Effector CD8-positive, alpha-beta T cell (primary cell): ENCODE results near the gene HSF2BP.
"Not testable (repeated sequence)": the region's sequence is repeated elsewhere in the genome, so short reads cannot be mapped to it uniquely, and the experiment has no call there.

Experiments used
- DNase-seq: peaks from one replicate; lab custom pipeline; 2025; lab: John Stamatoyannopoulos, UW

The HSF2BP gene

DNA sequence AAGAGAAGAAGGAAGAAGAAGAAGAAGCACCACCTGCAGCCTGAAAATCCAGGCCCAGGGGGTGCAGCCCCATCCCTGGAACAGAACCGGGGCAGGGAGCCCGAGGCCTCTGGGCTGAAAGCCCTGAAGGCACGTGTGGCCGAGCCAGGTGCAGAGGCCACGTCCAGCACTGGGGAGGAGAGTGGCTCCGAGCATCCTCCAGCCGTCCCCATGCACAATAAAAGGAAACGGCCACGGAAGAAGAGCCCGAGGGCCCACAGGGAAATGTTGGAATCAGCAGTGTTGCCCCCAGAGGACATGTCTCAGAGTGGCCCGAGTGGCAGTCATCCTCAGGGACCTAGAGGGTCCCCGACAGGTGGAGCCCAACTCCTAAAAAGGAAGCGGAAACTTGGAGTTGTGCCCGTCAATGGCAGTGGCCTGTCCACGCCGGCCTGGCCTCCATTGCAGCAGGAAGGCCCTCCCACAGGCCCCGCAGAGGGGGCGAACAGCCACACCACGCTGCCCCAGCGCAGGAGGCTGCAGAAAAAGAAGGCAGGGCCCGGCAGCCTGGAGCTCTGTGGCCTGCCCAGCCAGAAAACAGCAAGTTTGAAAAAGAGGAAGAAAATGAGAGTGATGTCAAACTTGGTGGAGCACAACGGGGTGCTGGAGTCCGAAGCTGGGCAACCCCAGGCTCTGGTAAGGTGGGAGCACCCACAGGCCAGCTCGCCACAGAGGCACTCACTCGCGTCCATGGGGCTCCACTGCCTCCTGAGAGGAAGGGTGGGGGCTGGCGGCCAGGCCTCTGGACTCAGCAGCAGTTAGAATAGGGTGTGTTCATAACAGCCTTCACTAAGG lies 28.5 kb upstream of the HSF2BP start:
- no peak for DNase-seq

DNA sequence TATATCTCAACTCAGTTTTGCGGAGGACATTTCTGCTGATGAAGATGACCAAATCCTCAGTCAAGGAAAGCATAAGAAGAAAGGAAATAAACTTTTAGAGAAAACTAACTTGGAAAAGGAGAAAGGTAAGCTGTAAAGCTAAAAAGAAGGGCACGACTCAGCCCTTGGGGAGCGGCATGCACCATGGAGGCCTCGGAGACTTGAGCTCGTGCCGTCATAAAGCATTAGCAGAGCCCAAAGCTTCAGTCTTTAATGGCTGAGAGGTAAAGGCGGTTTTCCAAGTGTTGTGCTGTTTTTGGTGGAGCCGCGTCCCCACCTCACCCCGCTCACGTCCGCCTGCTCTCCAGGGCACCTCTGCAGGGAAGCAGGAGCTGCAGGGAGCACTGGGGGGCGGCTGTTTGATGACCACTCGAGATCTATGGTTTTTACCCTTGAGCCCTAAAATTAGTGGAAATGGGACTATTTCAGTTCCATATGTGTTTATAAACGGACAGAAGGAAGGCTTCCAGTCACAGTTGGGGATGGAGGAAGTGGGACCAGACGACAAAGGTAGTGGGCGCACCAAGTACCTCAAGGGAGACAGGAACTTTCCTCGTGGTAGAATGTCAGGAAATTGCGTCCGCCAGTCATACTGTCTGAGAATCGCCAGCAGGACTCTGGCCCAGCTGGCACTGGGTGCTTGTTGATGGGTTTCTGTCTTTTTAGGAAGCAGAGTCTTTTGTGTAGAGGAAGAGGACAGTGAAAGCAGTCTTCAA lies 27.7 kb upstream of the HSF2BP start:
- DNase-seq, result no peak

DNA sequence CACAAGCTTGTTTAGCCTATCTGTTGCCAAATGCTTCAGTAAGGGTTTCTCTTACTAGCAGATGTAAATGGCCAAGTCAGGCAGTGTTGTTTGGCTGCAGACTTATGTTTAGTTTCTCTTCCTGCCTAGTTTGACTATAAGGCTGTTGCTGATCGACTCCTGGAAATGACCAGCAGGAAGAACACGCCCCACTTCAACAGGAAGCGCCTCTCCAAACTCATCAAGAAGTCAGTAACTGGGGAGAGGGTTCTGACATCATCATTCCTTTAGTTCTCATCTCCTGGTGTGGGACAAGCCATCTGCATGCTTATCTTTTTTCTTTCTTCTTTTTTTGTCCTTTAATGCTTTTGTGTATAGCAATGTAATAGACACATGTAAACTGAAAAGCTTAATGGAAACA lies 25.1 kb upstream of the HSF2BP start:
- DNase-seq, result no peak

DNA sequence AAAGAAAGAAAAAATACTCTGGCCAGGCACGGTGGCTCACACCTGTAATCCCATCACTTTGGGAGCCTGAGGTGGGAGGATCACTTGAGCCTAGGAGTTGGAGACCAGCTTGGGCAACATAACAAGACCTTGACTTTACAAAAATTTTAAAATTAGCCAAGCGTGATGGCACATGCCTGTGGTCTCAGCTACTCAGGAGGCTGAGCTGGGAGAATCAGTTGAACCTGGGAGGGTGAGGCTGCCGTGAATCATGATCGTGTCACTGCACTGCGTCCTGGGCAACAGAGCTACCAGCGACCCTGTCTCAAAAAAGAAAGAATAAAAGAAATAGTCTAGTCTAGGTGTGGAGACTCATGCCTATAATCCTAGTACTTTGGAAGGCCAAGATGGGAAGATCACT lies 22.4 kb upstream of the HSF2BP start:
- DNase-seq, result no peak

DNA sequence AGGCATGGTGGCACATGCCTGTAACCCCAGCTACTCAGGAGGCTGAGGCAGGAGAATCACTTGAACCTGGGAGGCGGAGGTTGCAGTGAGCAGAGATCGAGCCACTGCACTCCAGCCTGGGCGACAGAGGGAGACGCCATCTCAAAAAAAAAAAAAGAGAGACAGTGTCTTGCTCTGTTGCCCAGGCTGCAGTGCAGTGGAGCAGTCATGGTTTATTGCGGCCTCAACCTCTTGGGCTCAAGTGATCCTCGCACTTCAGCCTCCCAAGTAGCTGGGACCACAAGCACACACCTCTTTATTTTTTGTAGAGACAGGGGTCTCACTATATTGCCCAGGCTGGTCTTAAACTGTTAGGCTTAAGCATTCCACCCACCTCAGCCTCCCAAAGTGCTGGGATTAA lies 21.1 kb upstream of the HSF2BP start:
- not testable (repeated sequence) for DNase-seq

DNA sequence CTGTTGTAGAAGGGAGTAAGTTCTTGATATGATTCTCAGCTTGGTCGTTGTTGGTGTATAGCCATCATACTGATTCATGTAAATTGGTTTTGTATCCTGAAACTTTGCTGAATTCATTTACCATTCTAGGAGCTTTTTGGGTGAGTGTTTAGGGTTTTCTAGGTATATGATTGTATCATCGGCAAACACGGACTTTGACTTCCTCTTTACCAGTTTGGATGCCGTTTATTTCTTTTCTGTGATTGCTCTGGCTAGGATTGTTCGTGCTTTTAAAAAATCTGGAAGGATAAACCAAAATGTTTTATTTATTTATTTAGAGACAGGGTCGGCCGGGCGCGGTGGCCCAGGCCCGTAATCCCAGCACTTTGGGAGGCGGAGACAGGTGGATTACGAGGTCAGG lies 20.7 kb upstream of the HSF2BP start:
- no peak for DNase-seq

DNA sequence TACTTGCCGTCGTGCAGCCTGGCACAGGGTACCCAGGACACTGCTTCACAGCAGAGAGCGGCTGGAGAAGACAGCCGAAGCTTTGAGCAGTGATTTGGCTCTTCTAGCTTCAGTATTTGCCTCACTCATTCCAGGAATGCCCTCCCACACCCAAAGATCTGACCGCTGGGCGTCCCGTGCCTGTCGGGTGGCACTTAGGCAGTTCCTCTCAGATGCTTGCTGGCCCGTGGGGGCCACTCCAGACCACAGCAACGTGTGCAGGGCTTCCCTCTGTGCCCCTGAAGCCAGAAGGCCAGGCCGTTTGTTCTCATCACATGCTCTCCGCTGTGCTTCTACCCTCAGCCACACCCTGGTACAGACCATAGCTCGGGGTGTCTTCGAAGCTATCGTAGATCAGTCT lies 17.1 kb upstream of the HSF2BP start:
- no peak for DNase-seq

DNA sequence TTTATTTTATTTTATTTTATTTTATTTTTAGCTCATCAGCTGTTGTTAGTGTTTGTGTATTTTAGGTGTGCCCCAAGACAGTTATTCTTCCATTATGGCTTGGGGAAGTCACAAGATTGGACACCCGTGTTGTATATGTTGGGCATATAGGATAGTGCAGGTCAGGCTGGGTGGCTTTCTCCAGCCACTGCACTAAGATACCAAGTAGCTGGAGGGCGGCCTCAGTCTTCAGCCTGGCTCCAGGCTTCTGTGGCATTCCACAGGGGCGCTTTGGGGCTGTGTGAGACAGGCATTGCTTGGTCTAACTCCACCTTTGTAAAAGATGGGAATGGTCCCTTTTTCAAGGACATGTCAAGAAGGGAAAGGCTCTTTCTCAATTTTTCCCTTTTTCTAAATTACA lies 16.6 kb upstream of the HSF2BP start:
- DNase-seq, result no peak

DNA sequence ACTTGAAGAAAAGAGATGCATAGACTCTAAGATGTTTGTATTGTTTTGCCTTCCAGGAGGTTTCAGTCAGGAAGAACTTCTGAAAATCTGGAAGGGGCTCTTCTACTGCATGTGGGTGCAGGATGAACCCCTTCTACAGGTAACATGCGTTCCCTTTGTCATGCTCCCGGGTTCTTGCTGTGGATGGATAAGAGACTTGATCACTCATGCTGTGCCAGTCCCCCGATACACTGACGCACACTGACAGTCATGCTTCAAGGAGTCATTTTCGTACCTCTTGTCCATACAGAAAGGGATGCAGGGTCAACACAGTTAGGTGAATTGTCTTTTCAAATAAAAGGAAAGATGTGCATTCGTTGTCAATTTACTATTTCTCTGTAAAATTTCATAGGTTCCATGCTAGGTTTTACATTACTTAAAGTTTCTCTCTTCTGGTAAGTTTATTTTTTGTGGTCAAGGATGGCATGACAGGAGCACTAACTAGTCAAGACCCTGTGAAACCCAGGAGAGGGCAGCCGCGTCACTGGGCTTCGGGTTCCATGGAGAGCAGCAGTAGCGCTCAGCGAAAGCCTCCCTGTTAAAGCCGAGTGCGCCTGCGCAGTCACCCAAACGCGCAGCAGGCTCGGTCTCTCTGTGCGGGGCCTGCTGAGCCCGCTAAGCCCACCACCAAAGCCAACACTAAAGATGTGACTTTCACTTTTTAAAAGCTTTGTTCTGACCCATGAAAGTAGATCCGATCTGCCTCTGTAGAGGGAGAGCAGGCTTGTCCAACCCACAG lies 10.7 kb upstream of the HSF2BP start:
- no peak for DNase-seq

DNA sequence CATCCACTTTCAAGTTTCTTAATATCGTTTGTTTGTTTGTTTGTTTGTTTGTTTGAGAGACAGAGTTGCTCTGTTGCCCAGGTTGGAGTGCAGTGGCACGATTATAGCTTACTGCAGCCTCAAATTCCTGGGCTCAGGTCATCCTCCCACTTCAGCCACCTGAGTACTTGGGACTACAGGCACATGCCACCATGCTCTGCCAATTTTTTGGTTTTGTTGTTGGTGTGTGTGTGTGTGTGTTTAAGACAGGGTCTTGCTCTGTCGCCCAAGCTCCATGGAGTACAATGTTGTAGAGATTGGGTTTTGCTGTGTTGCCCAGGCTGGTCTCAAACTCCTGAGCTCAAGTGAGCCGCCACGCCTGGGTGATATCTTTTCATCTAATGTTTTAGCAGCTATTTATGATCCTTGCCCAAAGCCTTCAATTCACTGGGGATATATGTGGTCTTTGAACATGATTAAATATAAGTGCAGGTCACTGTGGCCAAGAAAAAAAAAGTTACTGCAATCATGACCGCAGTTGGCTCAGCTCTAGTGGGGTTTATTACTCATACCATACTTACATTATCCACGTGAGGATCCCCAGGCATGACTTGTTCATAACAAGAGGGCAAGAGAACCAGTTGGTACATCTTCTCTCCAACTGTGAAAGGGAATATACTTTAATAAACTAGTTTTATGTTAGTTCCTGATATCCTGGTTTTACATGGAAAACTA lies 8.1 kb upstream of the HSF2BP start:
- no peak for DNase-seq

DNA sequence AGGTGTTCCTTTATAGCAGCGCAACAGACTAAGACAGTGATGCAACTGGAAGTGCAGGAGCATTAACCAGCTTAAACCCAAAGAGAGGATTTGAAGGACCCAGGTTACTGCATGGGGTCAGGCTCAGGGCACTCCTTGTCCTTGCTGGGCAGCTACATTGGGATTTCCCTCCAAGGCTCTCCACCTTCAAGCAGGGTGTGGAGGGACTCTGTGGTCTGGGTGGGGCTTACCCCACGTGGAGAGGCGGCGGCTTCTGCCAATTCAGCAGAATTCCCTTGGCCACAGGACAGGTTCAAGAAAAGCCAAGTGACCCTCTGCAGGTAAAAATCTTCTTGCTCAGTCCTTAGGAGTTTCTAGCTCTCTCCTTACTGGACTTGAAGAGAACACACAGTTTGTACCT lies 6.6 kb upstream of the HSF2BP start:
- no peak for DNase-seq

DNA sequence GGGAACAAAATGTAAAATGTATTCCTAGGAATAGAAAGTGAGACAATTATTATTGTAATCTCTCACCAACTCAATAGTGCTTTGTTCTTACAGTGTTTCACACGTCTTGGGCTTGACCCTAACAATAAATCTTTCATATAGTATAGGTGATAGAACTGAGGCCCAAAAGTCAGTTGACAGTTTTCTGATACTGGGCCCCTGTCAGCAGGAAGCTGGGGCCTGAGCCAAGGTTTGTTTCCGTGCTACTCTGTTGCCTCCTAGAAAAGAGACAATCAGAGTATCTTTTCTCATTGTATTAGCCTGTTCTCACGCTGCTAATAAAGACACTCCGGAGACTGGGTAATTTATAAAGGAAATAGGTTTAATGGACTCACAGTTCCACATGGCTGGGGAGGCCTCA lies 5.1 kb upstream of the HSF2BP start:
- DNase-seq, result no peak

DNA sequence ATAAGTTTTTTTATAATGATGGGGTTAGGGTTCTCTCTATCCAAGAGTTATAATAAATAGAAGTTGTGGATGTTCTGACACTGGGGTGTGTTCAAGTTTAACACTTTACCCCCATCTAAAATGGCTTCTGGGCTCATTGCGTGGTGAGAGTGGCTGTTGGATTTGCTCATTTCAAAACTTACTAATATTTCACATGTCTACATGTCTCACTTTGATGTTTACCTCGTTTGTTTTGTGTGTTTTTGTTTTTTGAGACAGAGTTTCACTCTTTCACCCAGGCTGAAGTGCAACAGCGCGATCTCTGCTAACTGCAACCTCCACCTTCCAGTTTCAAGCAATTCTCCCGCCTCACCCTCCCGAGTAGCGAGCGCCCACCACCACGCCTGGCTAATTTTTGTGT lies 3.7 kb upstream of the HSF2BP start:
- DNase-seq, result no peak

DNA sequence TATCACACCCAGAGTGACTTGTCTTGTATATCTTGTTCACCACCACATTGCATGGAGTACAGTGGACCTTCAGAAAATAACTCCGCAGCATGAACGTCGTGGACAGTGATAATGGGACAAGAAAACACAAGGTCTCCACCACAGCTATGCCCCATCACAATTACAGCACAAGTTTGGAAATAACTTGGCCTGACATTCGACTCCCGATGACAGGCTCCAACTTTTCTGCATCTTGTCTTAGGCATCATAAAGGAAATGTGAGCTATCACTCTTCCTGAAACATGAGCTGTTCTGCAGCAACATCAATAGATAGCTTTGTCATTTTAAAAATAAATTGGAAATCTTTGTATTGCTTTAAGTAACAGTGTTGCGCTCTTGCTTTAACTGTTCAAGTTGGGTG lies 3.0 kb upstream of the HSF2BP start:
- DNase-seq, result no peak

DNA sequence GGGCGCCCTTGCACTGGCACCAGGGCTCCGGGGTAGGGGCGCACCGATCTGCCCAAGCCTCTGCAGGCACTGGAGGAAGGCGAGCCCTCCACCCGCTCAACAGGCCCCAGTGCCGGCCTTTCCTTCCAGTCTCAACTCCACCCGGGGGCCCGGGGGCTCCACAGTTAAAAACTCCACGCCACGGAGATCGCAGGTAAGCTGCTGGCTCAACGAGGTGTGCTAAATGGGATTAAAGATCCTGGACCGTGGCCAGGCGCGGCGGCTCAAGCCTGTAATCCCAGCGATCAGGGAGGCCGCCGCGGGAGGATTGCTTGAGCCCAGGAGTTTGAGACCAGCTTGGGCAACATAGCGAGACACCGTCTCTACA lies 536 bp downstream of the HSF2BP start:
- no peak for DNase-seq

DNA sequence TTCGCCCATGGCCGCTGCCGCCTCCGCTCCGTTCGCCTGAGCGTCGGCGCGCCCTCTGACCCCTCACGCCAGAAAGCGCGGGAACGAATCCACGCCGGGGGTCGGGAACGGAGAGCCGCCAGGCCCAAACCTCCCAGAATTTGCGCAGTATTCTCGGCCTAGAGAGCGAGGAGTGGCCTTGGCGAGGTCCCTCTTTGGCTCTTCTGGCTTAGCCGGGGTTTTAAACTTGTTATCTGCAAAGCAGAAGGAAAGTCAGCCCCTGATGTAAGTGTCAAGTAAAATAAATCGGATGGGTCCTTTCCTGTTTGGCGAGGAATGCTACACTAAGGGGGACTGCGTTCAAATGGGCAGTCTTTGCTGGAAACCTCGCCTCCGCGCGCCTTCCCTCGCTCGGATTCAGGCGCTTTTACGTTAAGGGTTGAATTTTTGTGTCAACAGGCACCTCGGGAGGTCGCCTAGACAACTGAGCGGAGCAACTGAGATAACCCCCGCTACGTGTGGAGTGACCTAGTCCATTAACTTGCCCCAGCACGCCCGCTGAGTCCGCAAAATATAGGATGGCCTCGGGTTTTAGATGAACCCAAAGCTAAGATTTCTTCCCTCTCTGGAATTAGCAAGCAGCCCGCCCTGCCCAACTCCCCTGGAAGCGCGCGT lies 1.1 kb downstream of the HSF2BP start:
- no peak for DNase-seq

DNA sequence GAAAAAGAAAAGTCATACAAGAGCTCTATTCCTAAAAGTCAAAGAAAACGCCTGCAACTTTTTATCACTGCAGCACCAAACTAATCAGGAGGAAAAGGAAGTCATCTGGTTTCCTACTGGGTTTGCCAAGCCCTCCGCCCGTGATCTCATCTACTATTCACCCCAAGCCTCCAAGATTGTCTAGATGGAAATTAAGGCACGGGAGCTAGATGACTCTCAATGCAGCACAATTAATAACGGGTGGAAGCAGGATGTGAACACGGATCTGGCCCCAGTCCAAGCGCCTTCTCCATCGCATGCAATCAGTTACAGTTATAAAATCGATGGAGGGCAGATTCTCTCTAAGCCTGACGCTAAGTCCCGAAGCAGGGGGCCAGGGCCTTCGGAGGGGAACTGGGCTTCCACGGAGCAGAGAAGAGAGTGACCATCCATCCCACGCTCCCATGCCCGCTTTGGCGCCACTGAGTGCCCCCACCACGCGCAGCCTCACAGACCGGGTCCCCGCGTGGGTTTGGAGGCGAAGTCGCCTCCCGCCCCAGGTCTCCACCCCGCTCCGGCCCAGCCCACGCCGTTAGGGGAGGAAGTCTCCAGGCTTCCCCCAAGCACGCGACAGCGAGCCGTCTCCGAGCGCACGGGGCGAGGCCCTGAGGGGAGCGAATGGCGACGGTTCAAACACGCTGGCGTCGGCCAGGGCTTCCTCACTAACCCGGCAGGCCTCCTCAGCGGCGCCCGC lies 1.8 kb downstream of the HSF2BP start:
- no peak for DNase-seq

DNA sequence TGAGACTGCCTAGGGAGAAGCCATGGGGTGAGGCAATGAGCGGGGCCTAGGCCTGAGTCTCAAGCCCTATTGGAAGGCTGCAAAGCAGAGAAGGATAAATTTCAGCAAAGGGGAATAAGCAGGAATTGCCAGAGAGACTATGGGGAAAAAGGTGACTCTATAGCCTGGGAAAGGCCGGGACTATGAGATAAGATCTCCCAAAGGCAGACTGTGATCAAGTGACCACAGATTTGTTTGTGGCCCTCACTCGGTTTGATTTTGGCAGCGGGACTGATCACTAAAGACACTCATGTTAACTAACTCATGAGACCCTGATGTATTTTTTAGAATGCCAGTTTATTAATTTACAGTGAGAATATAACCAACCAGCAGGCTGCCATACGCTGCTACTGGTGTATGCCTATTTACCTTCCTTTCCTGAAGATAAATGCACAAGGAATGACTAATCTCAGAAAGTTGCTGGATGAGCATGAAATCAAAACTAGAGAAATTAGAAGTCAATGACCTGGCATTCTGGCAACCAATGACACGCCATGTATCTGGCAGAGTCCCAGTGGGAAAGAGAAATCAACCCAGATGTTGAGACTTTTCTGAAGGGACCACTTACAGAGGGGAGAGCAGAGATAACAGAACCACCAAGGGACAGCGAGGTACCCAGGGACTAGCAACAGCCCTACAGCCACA lies 4.3 kb downstream of the HSF2BP start:
- no peak for DNase-seq

DNA sequence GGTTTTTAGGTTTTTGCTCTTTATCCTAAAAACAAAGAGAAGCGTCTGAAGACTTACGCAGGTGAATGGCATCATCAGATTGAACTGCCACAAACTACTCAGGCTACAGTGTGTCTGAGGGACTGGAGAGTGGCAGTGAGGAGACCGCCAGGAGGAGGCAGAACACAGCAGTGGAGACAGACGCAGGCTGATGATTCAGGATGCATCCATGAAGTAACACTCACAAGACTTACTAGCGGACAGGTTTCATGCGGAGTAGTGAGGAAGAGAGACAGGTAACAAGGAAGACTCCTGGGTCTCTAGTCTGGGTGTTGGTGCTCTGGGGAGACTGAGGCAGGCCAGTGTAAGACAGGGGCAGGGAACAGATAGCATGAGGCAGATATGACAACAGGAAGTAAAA lies 5.7 kb downstream of the HSF2BP start:
- DNase-seq, result no peak

DNA sequence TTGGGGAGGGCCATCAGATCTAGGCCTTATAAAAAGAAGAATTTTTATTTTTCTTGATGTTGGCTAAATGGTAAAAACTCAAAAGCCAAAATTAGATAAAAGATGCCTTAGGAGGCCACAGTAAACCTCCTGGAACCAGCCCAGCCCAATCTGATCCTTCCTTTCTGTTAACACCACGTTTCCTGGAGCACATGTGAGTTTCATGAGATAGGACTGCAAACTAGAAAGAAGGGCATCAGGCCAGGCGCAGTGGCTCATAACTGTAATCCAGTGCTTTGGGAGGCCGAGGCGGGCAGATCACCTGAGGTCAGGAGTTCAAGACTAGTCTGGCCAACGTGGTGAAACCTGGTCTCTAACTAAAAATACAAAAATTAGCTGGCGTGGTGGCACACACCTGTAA lies 6.7 kb downstream of the HSF2BP start:
- DNase-seq, result no peak
